ENCODE results near the gene MIER1.

Gene MIER1

DNA sequence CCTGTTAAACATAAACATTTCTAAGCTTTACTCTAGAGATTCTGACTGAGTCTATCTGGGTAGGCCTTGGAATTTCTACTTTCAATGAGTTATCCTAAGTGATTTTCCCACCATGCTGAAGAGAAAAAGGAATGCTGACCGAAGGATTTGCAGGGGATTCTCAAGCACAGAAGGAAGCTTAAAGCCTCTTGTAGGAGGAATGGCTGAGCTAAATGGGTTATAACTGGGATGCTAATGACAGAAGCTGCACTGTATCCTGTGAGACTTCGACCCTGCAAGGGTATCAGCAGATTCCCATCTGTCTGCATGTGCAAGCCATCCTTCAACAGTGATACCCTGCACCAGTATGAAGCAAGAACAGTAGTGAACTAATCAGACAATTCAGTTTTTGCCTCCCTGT, 93.8 kb downstream of the MIER1 start:
- H3K36me3 ChIP-seq (ENCODE audit: insufficient read depth, low read length): peaks cover 28% of the 10 kb centered on the region
- H3K4me3 ChIP-seq: no peak overlapping the region
- H3K9me3 ChIP-seq (ENCODE audit: low read depth, low read length): no peaks in the 10 kb centered on the region
- H3K9ac ChIP-seq (ENCODE audit: insufficient read length): no peak overlapping the region
- no peak for DNase-seq (ENCODE audit: low read depth, low spot score)
- TF ChIP-seq POLR2AphosphoS5 (IDR thresholded peaks at IDR 0.05; ENCODE audit: borderline replicate concordance, low read depth, low read length): no peak
- no peak for TF ChIP-seq EZH2 (IDR thresholded peaks at IDR 0.05)
- TF ChIP-seq FOXP2 (optimal IDR thresholded peaks at IDR 0.05; ENCODE audit: control extremely low read depth, extremely low read length, insufficient read depth): no peak
- H3K27ac ChIP-seq: no peak overlapping the region

GRCh38 chr1:67019121-67019520, 94.3 kb downstream of the MIER1 start:
- H3K36me3 ChIP-seq (ENCODE audit: insufficient read depth, low read length): peaks cover 25% of the 10 kb centered on the region
- H3K27ac ChIP-seq: peak overlapping the region; percentile 71
- no peaks in the 10 kb centered on the region for H3K9me3 ChIP-seq (ENCODE audit: low read depth, low read length)
- H3K9ac ChIP-seq (ENCODE audit: insufficient read length): no peak overlapping the region
- no peak for TF ChIP-seq POLR2AphosphoS5 (IDR thresholded peaks at IDR 0.05; ENCODE audit: borderline replicate concordance, low read depth, low read length)
- TF ChIP-seq EZH2 (IDR thresholded peaks at IDR 0.05): no peak
- TF ChIP-seq FOXP2 (optimal IDR thresholded peaks at IDR 0.05; ENCODE audit: control extremely low read depth, extremely low read length, insufficient read depth): no peak
- no peak for DNase-seq (ENCODE audit: low read depth, low spot score)
- H3K4me3 ChIP-seq: no peak overlapping the region

- Histone ChIP-seq H3K4me3 (no peak overlapping the region; the same call in 1 of the 2 replicates), H3K36me3 (ENCODE audit: insufficient read depth, low read length) (peaks cover 25% of the 10 kb centered on the region), H3K9ac (ENCODE audit: insufficient read length) (no peak overlapping the region), H3K27ac (peak overlapping the region; percentile 71), H3K9me3 (ENCODE audit: low read depth, low read length) (no peaks in the 10 kb centered on the region)
- DNase-seq (ENCODE audit: low read depth, low spot score): peak; percentile 24
- TF ChIP-seq POLR2AphosphoS5 (IDR thresholded peaks at IDR 0.05; ENCODE audit: borderline replicate concordance, low read depth, low read length) (no peak), EZH2 (IDR thresholded peaks at IDR 0.05) (no peak), FOXP2 (optimal IDR thresholded peaks at IDR 0.05; ENCODE audit: control extremely low read depth, extremely low read length, insufficient read depth) (no peak)
These were observed 94.9 kb downstream of the MIER1 start for GRCh38 chr1:67019600-67020136.

DNA sequence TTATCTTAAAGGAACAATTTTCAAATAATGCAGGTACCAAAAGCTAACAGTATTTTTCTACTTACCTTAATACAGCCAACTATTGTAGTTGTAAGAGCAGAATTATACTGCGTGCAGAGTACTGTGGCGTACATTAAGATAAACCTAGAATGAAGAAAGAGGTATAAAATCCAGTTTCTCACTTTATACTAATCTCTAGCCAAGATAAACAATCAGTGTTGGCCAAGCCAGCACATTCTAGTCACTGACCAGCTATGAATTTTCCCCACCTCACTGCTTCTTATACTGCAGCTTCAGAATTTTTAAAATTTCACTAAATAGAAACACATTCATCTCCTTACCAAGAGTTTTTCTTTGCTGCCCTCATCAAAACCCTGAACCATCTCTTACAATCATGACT, 95.5 kb downstream of the MIER1 start:
- Histone ChIP-seq H3K27ac (peak overlapping the region; percentile 71), H3K4me3 (no peak overlapping the region; the same call in 1 of the 2 replicates), H3K9me3 (ENCODE audit: low read depth, low read length) (no peaks in the 10 kb centered on the region), H3K9ac (ENCODE audit: insufficient read length) (no peak overlapping the region), H3K36me3 (ENCODE audit: insufficient read depth, low read length) (peaks cover 25% of the 10 kb centered on the region)
- no peak for DNase-seq (ENCODE audit: low read depth, low spot score)
- TF ChIP-seq FOXP2 (optimal IDR thresholded peaks at IDR 0.05; ENCODE audit: control extremely low read depth, extremely low read length, insufficient read depth) (no peak), POLR2AphosphoS5 (IDR thresholded peaks at IDR 0.05; ENCODE audit: borderline replicate concordance, low read depth, low read length) (no peak), EZH2 (IDR thresholded peaks at IDR 0.05) (no peak)

DNA sequence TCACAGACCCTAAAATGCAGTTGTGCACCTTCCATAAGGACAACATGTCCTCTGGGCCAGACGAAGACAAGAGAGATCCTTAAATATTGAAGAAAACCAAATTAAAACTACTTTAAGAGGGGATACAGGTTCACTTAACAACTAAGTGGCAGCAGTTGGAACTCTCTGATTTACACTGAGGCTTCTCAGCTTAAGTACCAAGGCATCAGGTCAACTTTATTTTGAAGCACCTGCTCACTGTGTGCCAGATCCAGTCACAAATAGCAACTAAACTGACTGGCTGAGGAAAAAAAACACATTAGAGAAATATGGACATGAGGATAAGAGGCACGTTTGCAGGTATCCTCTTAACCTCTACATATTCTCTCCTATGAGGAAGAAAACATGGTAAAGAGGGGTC, 96.0 kb downstream of the MIER1 start:
- Histone ChIP-seq H3K9ac (ENCODE audit: insufficient read length) (no peak overlapping the region), H3K27ac (no peak overlapping the region), H3K4me3 (no peak overlapping the region), H3K9me3 (ENCODE audit: low read depth, low read length) (no peaks in the 10 kb centered on the region), H3K36me3 (ENCODE audit: insufficient read depth, low read length) (peaks cover 25% of the 10 kb centered on the region)
- TF ChIP-seq EZH2 (IDR thresholded peaks at IDR 0.05) (no peak), FOXP2 (optimal IDR thresholded peaks at IDR 0.05; ENCODE audit: control extremely low read depth, extremely low read length, insufficient read depth) (no peak), POLR2AphosphoS5 (IDR thresholded peaks at IDR 0.05; ENCODE audit: borderline replicate concordance, low read depth, low read length) (no peak)
- no peak for DNase-seq (ENCODE audit: low read depth, low spot score)

GRCh38 chr1:67029472-67029871, 104.7 kb downstream of the MIER1 start:
- H3K9ac ChIP-seq (ENCODE audit: insufficient read length): no peak overlapping the region
- no peaks in the 10 kb centered on the region for H3K36me3 ChIP-seq (ENCODE audit: insufficient read depth, low read length)
- TF ChIP-seq EZH2 (IDR thresholded peaks at IDR 0.05) (no peak), POLR2AphosphoS5 (IDR thresholded peaks at IDR 0.05; ENCODE audit: borderline replicate concordance, low read depth, low read length) (no peak), FOXP2 (optimal IDR thresholded peaks at IDR 0.05; ENCODE audit: control extremely low read depth, extremely low read length, insufficient read depth) (no peak)
- H3K27ac ChIP-seq: no peak overlapping the region
- H3K4me3 ChIP-seq: no peak overlapping the region
- no peak for DNase-seq (ENCODE audit: low read depth, low spot score)
- H3K9me3 ChIP-seq (ENCODE audit: low read depth, low read length): peaks cover 8% of the 10 kb centered on the region; the same call in 1 of the 2 replicates

DNA sequence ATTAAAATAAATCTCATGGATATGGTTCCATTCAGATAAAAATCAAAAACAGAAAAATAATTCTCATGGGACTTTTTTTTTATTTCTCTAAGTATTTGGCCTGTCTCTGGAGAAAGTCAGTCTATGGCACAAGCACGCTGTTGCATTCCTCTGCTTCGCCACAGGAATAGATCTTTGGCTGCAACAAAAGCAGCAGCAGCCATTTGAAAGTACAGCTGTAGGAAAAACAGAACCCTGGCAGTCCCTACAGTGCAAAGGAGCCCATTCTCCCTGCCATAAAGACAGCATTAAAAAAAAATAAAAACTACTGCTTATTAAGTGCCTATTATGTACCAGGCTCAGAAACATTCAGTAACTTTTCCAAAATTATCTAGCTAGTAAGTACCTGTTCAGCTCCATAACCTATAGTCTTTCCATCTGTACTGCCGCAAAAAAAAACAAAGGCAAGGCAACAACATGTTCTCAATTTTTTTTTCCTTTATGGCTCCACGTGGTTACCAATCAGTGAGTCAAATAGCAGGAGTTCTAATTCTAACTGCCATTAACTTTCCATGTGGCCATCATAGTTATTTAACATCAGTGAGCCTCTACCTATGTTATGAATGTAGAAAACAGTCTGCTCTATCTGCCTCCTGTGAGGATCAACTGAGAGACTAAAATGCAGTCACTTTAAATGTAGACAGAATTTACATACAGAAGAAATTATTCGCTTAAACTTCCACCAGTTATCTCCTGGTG, 106.5 kb downstream of the MIER1 start:
- no peak overlapping the region for H3K4me3 ChIP-seq
- H3K36me3 ChIP-seq (ENCODE audit: insufficient read depth, low read length): peaks cover 12% of the 10 kb centered on the region
- H3K9ac ChIP-seq (ENCODE audit: insufficient read length): no peak overlapping the region
- DNase-seq (ENCODE audit: low read depth, low spot score): no peak
- H3K9me3 ChIP-seq (ENCODE audit: low read depth, low read length): peaks cover 8% of the 10 kb centered on the region; the same call in 1 of the 2 replicates
- H3K27ac ChIP-seq: no peak overlapping the region
- no peak for TF ChIP-seq EZH2 (IDR thresholded peaks at IDR 0.05)
- no peak for TF ChIP-seq FOXP2 (optimal IDR thresholded peaks at IDR 0.05; ENCODE audit: control extremely low read depth, extremely low read length, insufficient read depth)
- no peak for TF ChIP-seq POLR2AphosphoS5 (IDR thresholded peaks at IDR 0.05; ENCODE audit: borderline replicate concordance, low read depth, low read length)

- no peak overlapping the region for H3K4me3 ChIP-seq
- TF ChIP-seq EZH2 (IDR thresholded peaks at IDR 0.05) (no peak), FOXP2 (optimal IDR thresholded peaks at IDR 0.05; ENCODE audit: control extremely low read depth, extremely low read length, insufficient read depth) (no peak), POLR2AphosphoS5 (IDR thresholded peaks at IDR 0.05; ENCODE audit: borderline replicate concordance, low read depth, low read length) (no peak)
- H3K9me3 ChIP-seq (ENCODE audit: low read depth, low read length): peaks cover 8% of the 10 kb centered on the region; the same call in 1 of the 2 replicates
- H3K9ac ChIP-seq (ENCODE audit: insufficient read length): no peak overlapping the region
- DNase-seq (ENCODE audit: low read depth, low spot score): no peak
- peaks cover 17% of the 10 kb centered on the region for H3K36me3 ChIP-seq (ENCODE audit: insufficient read depth, low read length)
- H3K27ac ChIP-seq: no peak overlapping the region
These were observed 107.1 kb downstream of the MIER1 start for GRCh38 chr1:67031859-67032247.
